Mucosa of gallbladder (tissue), 1 donor: ENCODE results near the gene CTNND2. TPM values are rescaled to one million over a fixed set of nuclear protein-coding genes. Genes with fewer than 3 reads are reported as not detected.
"Not testable (repeated sequence)": the region's sequence is repeated elsewhere in the genome, so short reads cannot be mapped to it uniquely, and the experiment has no call there.

Source experiments
- DNase-seq: peaks from one replicate; pipeline ENCODE4 v3.0.0-alpha.2; 2020; ENCODE audit warnings: low spot score
- total RNA-seq: library from RNA; stranded (reverse); gene quantifications from one replicate; pipeline ENCODE4 v1.2.1, GENCODE V29; 2021
- donor health status: DM: no; HTN: no; CAD: no.

CTNND2 gene
- total RNA-seq, 1 donor from 2014 or later = 131 TPM

- no peak for DNase-seq
Observed at GRCh38 chr5:11040345-11040744, 863.9 kb downstream of the CTNND2 start.

GRCh38 chr5:11038772-11039171 is 865.5 kb downstream of the CTNND2 start:
- no peak for DNase-seq

- DNase-seq = no peak
Observed at GRCh38 chr5:11037941-11038340, 866.3 kb downstream of the CTNND2 start.

- no peak for DNase-seq
Observed at GRCh38 chr5:11037080-11037479, 867.2 kb downstream of the CTNND2 start.

- DNase-seq = no peak
Observed at GRCh38 chr5:11030671-11031070, 873.6 kb downstream of the CTNND2 start.

- no peak for DNase-seq
Observed at GRCh38 chr5:11027660-11028059, 876.6 kb downstream of the CTNND2 start.

GRCh38 chr5:11026543-11026942 is 877.7 kb downstream of the CTNND2 start:
- no peak for DNase-seq

- no peak for DNase-seq
Observed at GRCh38 chr5:11023945-11024344, 880.3 kb downstream of the CTNND2 start.

- no peak for DNase-seq
Observed at GRCh38 chr5:11013793-11014192, 890.5 kb downstream of the CTNND2 start.

GRCh38 chr5:11012295-11012694 is 892.0 kb downstream of the CTNND2 start:
- no peak for DNase-seq

- DNase-seq = no peak
Observed at GRCh38 chr5:11010429-11011210, 893.6 kb downstream of the CTNND2 start.

- no peak for DNase-seq
Observed at GRCh38 chr5:11009576-11009975, 894.7 kb downstream of the CTNND2 start.

- DNase-seq = no peak
Observed at GRCh38 chr5:11007269-11007870, 896.9 kb downstream of the CTNND2 start.

- not testable (repeated sequence) for DNase-seq
Observed at GRCh38 chr5:11004523-11004922, 899.7 kb downstream of the CTNND2 start.

- DNase-seq = no peak
Observed at GRCh38 chr5:11000515-11001353, 903.5 kb downstream of the CTNND2 start.

- no peak for DNase-seq
Observed at GRCh38 chr5:10999714-11000113, 904.5 kb downstream of the CTNND2 start.

GRCh38 chr5:10995891-10996290 is 908.4 kb downstream of the CTNND2 start:
- no peak for DNase-seq

GRCh38 chr5:10994091-10994986 is 909.9 kb downstream of the CTNND2 start:
- DNase-seq = no peak

- no peak for DNase-seq
Observed at GRCh38 chr5:10990634-10991033, 913.6 kb downstream of the CTNND2 start.

GRCh38 chr5:10989577-10990263 is 914.5 kb downstream of the CTNND2 start:
- no peak for DNase-seq

- DNase-seq = no peak
Observed at GRCh38 chr5:10988622-10989021, 915.6 kb downstream of the CTNND2 start.
